Fibroblast of the conjunctiva (primary cell): ENCODE data around the gene ERBB4.

Source experiments
- DNase-seq: peaks from one replicate; pipeline ENCODE4 v3.0.0-alpha.2; 2010; ENCODE audit warnings: low read depth

The ERBB4 gene

DNA sequence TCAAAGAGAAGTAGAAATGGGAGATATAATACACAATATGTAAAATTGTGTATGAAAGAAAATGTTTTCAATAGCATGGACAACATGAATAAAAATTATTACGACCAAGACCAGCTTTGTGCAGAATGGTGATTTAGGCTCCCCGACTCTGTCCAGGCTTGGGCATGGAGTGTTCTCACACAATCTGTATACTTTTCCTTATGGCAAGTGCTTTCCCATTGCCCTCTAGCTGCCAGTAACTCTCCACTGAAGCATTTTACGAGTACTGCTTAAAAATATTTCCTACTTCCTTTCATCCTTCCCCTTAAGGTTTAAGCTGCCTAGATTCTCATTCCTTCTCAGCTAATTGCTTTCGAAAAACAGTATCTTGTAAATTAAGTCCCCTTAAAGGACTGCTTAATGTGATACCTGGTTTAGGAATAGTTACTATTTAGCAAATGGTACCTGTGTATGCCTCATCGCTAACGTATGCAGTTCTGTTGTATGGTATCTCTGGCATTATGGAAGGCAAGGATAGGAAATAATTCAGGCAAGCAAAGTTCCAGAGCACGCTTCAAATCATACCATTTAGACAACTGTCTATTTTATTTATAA is 714.6 kb downstream of the ERBB4 start:
- DNase-seq, result no peak

DNA sequence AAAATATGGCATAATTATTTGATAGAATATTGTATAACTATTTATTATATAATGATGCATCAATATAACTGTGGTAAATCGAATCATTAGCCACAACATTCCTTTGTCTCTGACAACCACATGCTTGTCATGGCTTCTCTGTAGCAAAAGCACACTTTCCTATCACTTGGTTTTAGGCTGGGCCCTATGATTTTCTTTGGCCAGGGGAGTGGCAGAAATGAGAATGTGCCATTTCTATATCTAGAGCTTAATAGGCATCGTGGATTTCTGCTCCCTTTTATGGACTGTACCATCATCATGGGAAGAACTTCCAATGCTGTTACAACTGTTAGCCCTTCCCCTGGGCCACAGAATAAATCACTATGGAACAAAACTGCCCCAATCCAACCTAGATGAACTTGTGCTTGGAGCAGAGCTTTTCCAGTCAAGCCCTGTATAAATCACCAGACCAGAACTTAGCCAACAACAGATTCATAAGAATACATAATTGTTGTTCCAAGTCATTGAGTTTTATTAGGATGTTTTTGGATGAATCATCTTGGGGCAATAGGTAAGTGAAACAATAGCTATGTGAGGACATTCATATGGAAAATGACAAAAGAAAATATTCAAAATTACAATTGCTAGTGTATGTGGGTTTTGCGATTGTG is 715.8 kb downstream of the ERBB4 start:
- no peak for DNase-seq

DNA sequence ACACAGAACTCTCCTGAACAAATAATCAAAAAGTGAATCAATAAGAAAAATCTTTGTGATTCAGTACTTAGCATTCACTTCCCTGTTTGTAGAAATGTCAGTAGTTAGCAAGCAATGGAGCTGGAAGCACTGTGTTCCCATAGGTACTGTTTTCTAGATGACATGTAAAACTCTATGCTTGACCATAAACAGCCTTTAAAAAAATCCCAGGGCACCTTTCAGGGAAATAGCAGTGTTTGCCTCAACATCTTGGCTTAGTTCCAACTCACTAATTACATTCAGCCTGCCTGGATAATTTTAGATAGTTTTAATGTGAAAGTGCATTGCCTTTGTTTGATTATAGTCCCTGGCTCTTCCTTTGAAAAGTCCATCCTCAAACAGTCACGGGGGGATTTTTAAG is 721.8 kb downstream of the ERBB4 start:
- no peak for DNase-seq

DNA sequence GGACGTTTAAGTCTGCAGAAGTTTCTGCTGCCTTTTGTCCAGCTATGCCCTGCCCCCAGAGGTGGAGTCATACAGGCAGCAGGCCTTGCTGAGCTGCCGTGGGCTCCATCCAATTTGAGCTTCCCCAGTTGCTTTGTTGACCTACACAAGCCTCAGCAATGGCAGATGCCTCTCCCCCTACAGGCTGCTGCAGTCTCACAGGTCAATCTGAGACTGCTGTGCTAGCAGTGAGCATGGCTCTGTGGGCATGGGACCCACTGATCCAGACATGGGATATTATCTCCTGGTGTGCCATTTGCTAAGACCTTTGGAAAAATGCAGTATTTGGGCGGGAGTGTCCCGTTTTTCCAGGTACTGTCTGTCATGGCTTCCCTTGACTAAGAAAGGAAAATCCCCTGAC is 726.0 kb downstream of the ERBB4 start:
- DNase-seq, result no peak

DNA sequence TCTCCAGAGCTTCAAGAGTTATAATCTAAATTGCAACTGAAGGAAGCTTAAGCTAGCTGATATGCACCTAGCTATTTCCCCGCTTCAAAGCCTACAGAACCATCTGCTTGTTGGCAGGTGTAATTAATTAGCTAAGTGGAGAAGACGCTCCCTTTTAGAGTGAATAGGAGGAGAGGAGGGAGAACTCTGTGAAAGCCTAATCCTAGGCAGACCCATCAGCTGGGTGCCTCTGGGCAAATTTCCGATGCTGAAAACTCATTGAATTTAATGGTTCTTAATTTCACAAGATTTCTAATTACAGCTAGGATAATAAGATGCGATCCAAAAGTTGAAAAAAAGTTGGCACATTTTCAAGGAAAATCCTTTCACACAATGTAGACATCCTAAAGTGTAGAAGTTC is 735.9 kb downstream of the ERBB4 start:
- DNase-seq, result no peak

DNA sequence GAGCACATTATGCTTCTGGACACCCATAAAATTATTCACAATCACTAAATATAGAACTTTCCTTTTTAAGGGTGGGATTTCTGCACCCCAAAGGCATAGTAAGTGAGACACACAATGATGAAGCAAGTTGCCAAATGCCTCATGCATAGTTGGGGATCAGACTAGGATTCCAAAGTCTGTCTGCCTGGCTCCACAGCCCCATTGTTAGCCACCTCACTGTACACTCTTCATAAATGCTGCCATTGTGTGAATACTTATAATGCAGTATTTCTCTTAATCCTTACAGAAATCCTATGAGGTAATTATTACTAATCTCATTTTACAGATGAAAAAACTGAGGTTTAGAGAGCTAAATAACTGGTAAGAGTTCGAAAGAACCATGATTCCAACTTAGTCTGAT is 738.6 kb downstream of the ERBB4 start:
- DNase-seq, result no peak

DNA sequence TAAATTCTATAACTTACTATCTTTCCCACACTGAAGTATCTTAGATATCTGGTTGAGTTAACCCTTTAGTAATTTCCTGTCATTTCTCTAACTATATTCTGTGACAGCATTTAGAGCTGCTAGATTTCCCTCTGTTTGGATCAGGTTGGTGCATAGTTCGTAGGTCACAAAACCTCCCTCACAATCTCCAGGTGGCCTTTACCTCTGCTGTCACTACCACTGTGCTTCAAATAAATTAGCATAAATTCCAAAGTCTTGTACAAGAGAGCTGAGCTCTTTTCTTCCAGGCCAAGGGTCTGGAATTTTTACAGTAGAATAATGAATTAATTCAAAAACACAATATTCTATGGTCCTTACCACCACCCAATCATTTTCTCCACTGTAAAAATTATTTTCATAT is 739.7 kb downstream of the ERBB4 start:
- no peak for DNase-seq

DNA sequence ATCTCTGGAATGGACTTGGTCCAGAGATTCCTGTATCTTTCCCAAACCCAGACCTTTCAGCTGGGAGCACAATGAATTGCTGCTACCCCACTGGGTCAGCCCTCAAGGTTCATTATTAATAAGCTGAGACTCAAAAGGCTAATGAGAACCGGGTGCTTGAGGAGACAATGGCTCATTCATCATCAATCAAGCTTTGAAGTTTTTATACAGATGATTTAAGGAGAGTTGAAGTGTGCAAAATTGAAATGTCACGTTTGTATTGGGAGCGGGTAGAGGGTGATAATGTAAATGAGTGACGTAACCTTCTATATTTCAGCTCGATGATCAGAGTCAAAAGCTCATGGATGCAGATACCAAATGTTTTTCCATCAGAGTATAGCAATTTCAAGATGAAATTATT is 744.9 kb downstream of the ERBB4 start:
- DNase-seq, result no peak

DNA sequence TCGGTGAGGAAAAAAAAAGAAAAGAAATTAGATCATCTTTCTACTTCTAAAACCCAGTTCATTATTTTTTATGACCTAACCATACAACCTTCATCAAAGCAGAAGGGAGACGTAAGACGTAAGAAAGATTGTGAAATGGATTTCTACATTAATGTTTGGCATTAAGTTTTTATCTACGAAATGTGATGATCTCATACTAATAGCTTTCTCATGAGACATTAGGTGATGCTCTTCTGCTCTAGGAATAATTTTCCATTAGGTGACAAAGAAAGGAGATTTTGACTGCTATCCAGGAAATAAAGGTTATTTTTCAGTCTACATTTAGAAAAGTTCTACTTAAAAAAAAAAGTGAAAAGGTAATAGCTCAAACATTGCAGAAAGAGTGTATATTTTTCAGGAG is 748.6 kb downstream of the ERBB4 start:
- DNase-seq, result no peak

DNA sequence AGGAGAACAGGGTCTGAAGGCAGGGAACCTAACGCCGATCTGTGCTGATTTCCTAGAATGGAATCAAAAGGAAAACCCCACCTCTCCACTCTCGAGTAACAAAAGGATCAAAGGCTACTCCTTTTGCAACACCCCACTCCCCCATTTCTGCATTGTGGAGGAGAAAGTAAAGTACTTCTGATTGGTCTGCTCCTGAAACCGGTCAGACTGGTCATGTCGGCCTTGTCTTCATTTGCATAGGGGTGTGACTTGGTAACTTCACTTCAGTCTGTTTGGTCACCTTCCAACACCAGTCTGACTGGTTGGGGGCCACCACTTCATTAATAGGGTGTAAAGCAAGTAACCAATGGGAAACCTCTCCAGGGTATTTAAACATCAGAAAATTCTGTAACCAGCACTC is 771.9 kb downstream of the ERBB4 start:
- DNase-seq, result no peak

DNA sequence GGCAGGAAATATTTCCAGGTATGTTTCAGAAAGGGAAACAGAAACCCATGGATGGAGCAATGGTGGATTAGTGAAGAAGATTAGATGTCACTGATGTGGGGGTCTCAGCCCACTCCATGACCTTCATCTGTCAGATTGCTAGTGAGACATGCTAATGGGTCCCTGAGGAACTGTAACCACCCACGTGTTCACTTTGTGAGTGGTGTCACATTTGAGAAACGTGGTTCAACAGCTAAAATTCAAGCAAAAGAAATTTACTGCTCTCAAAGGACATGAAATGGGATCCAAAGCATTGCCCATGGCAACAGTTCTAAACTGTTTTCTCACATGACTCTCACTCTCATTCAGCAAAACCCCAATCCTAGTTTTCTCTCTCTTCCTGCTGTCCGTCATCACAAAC is 776.1 kb downstream of the ERBB4 start:
- DNase-seq, result no peak

DNA sequence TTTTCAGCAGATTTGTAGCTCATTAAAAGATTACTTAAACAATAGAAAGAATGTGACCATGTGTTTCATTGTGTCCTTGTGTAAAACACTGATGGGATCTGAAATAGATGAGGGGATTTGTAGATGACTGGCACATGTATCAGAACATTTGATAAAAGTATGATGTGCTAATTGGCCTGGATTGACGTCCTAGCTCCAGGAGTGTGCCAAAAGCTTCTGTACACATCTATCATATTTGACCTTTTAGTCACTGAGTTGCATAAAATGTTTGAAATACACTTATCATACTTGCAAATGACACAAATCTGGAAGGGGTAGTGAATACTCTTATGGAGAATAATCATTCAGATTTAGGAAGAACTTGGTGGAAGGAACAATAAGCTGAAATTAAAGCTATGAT is 778.5 kb downstream of the ERBB4 start:
- no peak for DNase-seq

DNA sequence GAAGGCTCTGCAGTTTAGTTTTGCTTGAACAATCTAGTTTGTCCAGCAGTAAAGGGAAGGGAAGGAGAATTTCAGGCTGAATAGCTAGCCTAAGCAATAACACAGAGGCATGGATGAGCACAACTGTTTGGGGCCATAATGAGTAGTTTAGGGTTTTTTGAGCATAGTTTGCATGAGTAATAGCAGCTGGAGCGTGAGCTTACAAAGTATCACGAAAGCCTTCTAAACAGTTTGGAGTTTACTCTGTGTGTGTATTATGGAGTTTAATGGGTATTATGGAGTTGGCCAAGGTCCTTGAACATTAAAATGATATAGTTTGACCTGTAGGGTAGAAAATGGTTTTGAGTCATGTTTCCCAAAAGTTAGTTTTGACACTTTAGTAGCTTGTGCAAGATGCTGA is 782.3 kb downstream of the ERBB4 start:
- DNase-seq, result no peak

DNA sequence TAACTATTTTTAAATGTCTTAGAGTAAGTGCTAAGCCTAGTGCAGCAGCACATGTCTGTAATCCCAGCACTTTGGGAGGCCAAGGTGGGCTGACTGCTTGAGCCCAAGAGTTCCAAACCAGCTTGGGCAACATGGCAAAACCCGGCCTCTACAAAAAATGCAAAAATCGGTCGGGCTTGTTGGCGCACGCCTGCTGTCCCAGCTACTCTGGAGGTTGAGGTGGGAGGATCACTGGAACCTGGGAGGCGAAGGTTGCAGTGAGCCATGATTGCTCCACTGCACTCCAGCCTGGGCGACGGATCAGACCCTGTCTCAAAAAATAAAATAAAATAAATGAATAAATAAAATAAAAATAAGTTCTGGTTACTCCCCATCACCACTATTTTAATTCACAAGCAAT is 783.4 kb downstream of the ERBB4 start:
- DNase-seq, result no peak

DNA sequence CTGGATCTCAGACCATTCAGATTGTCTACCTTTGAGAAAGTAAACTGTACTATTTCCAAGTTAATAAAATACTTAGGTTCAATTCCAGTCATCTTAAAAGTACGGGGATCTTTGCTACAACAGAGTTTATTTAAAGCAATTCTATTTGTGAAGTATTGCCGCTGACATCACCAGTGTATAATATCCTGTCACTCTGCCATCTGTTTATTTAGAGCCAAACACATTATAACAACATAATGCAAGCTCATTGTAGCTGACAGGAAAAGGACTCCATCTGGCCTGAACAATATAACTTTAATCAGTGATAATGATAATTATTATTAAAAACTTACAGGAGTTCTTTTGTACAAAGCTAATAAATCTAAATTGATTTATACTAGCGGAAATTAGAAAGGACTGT is 786.8 kb downstream of the ERBB4 start:
- DNase-seq, result no peak

DNA sequence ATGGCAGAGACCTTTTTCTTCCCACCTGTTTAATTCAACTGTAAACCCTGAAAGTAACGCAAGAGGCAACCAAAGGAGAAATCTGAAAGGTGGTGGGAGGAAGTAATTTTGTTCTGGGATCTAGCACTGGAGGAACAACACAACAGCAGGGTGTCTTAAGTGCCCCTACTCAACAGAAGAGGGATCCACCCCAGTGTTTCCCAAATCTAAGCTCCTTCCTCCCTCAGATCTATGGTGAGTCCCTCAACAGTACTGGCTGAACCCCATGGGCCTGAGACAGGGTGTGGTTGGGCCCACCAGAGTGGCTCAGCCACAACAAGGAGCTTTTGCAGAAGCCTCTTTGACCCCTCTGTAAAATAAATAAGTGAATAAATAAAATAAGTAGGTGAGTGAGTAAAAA is 790.3 kb downstream of the ERBB4 start:
- no peak for DNase-seq

DNA sequence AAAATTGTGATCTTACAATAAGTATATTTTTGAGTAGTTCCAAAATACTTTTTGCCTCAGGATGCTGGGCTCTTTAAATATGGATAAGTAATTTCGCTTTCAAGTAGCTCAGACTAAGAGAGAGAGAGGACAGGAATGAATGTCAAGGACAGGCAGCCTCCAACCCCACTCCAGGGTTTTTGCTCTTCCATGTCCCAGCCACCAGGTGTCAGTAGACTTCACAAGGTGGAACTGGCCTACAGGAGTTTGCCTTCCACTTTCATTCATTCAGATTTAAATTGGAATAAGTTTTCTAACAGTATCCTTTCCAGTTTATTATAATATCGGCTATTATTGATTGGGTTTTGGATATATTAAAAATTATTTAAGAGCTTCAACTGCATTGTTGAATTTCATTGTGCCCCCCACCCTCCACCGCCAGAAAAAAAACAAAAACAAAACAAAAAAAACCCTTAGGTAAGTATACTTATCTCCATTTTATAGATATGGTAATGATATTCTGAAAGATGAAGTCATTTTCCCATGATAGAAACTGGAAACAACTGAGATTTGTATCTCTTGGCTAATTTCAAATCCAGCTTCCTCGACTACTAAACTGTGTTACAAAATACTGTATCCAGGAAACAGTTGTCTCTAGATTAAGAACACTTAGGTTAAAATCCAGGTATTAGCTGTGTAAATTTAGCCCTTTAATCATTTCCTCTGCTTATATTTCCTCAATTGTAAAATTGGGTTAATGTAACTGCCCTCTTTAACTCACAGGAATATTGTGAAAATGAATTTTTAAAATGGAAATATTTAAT is 793.1 kb downstream of the ERBB4 start:
- peak; percentile 50 for DNase-seq

DNA sequence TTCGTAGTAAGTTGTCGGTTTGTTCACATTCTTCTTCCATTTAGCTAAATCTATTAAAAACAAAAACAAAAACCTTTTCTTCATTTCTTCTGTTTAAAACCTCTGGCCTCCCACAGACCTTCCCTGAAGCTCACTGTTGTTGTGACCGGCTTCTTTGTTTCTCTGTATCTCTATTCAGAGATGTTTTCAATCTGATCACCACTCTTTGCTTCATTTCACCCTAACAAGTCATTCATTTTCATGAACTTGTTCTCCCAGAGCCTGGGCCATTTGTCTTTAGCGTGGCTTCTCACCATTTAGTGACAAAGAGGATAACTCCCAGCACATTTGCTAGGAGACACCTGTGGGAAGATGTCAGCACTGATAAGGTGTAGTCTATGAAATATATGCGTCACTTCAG is 794.2 kb downstream of the ERBB4 start:
- no peak for DNase-seq

DNA sequence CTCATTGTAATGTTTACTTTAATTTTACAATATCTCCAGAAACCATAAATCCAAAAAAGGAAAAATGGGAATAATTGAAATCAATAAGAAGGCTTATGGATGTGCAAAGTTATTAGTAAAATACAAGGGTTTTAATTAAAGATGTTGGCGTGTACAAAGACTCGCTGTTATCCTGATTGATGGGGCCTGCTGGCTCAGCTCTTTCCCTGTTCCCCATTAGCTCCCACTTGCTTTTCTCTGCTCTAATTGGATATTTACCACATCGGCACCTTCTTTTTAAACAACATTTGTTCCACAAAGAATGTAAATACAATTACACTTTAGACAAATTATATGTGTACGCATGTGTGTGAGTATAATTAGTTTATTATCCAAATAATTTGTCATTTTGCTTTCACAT is 796.6 kb downstream of the ERBB4 start:
- no peak for DNase-seq

DNA sequence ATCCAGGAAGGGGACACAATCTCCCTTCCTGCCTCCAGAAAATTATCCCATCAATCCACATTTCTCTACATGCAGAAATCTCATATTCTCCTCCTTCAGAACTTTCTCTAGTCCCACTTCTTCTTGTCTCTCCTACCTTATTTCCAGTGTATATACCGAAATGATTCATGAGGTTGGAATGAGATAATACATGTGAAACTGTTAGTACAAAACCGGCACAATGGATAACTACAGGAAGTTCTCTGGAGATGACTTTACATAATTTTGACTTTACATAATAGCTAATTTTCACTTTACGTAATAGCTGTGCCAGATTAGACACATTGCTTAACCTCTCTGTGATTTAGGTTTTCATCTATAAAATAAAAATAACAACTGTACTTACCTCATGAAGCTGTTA is 801.3 kb downstream of the ERBB4 start:
- no peak for DNase-seq

DNA sequence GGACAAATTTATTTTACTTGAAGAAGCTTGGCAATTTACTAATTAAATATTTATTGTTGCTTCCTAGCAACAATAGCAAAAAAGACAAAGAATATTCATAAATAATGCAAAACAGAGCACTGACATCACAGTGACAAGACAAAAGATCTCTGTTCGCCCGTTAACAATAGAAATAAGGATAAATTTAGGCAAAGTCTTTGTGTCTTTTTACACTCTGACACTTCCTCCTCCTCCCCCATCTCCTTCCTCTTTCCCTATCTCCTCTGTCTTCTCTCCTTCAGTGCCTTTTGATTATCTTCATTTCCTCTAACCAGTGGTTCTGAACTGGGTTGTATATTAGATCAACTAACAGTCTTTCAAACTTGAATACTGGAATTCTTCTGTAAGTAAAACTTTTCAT is 808.4 kb downstream of the ERBB4 start:
- no peak for DNase-seq

DNA sequence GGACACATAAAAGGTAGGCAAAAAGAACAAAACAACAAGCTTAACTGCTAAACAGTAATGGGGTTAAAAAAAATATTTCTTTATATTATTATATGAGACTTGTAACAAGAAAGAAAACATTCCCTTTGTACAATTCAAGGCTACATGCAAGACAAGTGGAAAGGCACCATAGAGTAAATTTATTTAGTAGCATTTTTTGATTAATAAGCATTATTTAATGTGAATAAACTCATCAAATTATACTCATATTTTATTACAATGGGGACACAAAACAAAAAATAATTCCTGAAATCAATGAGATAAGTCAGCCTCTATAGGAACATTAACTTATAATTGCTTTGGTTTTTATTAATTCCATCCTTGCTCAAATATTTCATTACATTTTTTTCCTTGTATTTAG is 809.2 kb downstream of the ERBB4 start:
- no peak for DNase-seq

DNA sequence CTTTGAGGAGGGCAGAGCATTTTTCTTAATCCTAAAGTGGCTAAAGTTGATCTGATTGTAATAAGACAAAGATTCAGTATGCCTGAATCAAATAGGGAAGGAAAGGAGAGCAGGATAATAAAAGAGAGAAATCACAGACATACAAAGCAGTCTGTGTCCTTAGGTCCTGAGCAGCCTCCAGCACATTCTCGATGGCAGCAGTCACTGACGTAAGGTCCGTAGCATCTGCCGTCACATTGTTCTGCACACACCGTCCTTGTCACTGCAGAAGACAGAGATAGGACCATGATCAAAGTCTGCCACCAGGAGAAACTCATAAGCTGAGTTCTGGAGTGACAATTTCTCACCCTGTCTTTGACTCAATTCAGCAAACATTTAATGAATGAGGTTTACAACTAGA is 813.7 kb downstream of the ERBB4 start:
- DNase-seq, result no peak

DNA sequence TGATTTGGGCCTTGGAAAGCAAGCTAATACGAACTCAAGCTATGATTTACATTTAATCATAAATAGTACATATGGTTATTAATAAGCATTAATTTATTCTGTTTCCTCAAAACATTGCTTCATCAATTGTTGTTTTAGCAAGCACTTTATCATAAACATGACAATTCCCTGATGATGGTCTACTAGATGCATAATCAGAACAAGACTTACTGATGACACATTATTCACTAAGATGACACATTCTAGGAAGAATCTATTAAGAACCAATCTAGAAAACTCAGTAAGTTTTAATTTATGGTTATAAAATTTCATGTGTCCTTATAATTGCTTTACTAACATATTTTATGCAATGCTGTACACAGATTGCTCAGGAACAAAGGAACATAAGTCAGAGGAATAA is 815.2 kb downstream of the ERBB4 start:
- DNase-seq, result no peak
